Measurements from ENCODE around the gene VSTM2L.

The VSTM2L gene

DNA sequence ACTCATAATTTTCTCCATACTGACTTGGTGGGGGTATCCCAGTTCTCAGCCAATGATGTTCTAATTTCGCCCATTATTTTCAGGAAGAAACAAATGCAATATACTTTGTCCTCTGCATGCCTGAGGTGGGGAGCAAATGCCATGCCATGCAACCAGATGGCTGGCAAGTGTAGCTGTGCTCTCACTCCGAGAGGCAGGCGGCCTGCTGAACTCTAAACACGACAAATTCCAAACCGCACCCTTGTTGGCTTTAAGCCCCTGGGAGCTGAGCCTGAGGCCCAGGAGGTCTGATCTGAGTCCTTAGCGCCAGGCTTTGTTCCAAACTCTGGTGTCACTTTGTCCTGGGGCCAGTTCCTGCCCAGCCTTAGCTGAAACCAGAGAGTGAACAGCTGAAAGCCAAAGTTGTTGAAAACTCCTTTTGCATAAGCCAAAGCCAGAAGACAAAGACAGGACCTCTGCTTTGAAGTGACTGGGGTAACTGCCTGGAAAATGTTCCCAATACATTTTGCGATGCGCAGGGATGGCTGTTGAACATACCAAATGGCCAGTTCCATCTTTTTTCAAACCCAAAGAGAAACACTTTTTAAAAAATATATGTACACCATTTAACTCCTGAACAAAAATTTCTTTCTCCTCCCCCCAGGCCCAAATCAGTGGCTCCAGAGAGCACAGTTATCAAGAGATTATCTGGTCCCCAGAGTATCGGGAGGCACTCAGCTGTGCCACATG is 84.1 kb downstream of the VSTM2L start:
- Histone ChIP-seq H4K20me1 (ENCODE audit: insufficient read depth, low read length) (no peaks in the 10 kb centered on the region), H3K9ac (ENCODE audit: low read length) (no peak overlapping the region), H3K4me2 (ENCODE audit: low read length) (no peak overlapping the region), H2AFZ (ENCODE audit: low read length) (no peak overlapping the region), H3K36me3 (ENCODE audit: insufficient read depth, low read length) (peaks cover 55% of the 10 kb centered on the region), H3K27me3 (ENCODE audit: insufficient read depth, low read length) (no peaks in the 10 kb centered on the region), H3K4me3 (ENCODE audit: low read depth, low read length, poor library complexity, severe bottlenecking) (no peak overlapping the region), H3K9me3 (ENCODE audit: low read length) (no peaks in the 10 kb centered on the region), H3K79me2 (ENCODE audit: insufficient read depth, low read length) (no peaks in the 10 kb centered on the region), H3K4me1 (ENCODE audit: insufficient read depth, low read length, severe bottlenecking) (peaks cover 27% of the 10 kb centered on the region), H3F3A (ENCODE audit: insufficient read depth, low read length) (no peaks in the 10 kb centered on the region), H3K27ac (ENCODE audit: low read depth, low read length, poor library complexity, severe bottlenecking) (no peak overlapping the region), H3K9me2 (ENCODE audit: low read depth, low read length) (no peaks in the 10 kb centered on the region)
- no peak for TF ChIP-seq EZH2 (IDR thresholded peaks at IDR 0.05; ENCODE audit: borderline replicate concordance, low read length)
- TF ChIP-seq, protein P1, sequence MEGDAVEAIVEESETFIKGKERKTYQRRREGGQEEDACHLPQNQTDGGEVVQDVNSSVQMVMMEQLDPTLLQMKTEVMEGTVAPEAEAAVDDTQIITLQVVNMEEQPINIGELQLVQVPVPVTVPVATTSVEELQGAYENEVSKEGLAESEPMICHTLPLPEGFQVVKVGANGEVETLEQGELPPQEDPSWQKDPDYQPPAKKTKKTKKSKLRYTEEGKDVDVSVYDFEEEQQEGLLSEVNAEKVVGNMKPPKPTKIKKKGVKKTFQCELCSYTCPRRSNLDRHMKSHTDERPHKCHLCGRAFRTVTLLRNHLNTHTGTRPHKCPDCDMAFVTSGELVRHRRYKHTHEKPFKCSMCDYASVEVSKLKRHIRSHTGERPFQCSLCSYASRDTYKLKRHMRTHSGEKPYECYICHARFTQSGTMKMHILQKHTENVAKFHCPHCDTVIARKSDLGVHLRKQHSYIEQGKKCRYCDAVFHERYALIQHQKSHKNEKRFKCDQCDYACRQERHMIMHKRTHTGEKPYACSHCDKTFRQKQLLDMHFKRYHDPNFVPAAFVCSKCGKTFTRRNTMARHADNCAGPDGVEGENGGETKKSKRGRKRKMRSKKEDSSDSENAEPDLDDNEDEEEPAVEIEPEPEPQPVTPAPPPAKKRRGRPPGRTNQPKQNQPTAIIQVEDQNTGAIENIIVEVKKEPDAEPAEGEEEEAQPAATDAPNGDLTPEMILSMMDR (IDR thresholded peaks at IDR 0.05; ENCODE audit: low read length) = no peak

DNA sequence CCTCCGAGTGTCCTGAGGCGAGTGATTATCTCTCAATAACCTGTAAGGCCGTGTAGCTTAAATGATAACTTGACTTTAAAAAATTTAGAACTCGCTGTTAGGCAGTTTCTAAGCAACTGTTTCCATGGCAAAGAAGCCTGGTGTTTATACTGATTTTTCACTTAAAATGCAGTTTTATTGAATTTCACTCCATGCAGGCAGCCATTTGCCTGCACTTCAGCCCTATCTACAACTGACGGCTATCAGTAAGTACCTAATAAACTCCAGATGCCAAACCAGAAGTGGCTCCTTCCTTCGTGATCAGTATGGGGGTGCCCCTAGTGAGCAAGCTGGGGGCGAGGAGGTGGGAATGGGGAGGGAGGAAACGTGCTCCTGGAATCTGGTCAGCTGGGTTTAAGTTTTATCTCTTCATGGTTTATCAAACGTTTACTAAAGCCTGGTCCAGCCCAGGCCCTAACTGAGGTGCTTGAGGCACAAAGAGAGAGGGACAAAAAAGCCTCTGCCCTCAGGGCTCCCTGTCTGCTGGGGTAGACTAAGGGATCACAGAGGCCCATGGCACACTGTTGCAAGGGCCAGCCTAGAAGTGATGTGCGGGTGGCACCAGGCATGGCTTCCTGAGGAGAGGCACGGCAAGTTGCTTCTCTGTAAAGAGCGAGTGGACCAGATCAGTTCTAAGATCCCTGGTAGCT is 84.8 kb downstream of the VSTM2L start:
- Histone ChIP-seq H3K9ac (ENCODE audit: low read length) (no peak overlapping the region), H3K27ac (ENCODE audit: low read depth, low read length, poor library complexity, severe bottlenecking) (no peak overlapping the region), H3K4me2 (ENCODE audit: low read length) (no peak overlapping the region), H3K36me3 (ENCODE audit: insufficient read depth, low read length) (peaks cover 50% of the 10 kb centered on the region), H3K4me3 (ENCODE audit: low read depth, low read length, poor library complexity, severe bottlenecking) (no peak overlapping the region), H3K4me1 (ENCODE audit: insufficient read depth, low read length, severe bottlenecking) (peaks cover 27% of the 10 kb centered on the region), H3K9me2 (ENCODE audit: low read depth, low read length) (no peaks in the 10 kb centered on the region), H2AFZ (ENCODE audit: low read length) (no peak overlapping the region), H3K79me2 (ENCODE audit: insufficient read depth, low read length) (no peaks in the 10 kb centered on the region), H4K20me1 (ENCODE audit: insufficient read depth, low read length) (no peaks in the 10 kb centered on the region), H3K9me3 (ENCODE audit: low read length) (no peaks in the 10 kb centered on the region), H3F3A (ENCODE audit: insufficient read depth, low read length) (no peaks in the 10 kb centered on the region), H3K27me3 (ENCODE audit: insufficient read depth, low read length) (no peaks in the 10 kb centered on the region)
- TF ChIP-seq, protein P1 (IDR thresholded peaks at IDR 0.05; ENCODE audit: low read length) = no peak
- TF ChIP-seq EZH2 (IDR thresholded peaks at IDR 0.05; ENCODE audit: borderline replicate concordance, low read length) = no peak

DNA sequence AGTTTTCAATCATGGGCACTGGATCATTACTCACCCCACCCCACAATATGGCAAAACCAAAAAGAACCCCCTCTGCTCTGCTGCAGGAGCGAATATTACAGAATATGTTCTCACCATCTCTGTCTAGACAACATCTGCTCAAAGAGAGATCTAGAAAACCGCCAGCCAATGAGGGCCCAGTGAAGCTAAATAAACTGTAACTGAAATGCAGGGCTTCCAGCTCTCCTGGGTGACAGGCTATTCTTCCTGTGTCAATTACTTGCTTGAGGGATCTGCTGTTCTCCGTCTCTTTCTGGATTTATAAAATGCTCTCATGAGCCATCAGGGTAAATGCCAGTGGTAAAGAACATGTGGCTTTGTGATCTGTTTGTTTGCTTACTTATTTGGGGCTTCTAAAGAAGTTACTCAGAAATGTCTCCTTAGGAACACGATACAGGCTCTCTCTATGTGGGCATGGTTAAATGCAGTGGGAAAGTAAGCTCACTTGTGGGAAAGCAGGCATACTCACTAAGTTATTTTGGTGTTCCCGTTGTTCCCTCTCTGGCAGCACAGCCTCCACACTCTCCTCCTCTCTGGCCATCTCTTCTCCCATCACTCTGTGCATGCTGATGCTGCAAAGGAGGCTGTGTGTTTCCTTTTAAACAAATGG is 85.5 kb downstream of the VSTM2L start:
- Histone ChIP-seq H3K36me3 (ENCODE audit: insufficient read depth, low read length) (peaks cover 45% of the 10 kb centered on the region), H3K4me2 (ENCODE audit: low read length) (no peak overlapping the region), H2AFZ (ENCODE audit: low read length) (no peak overlapping the region), H3K9me2 (ENCODE audit: low read depth, low read length) (no peaks in the 10 kb centered on the region), H3K4me1 (ENCODE audit: insufficient read depth, low read length, severe bottlenecking) (peaks cover 27% of the 10 kb centered on the region), H3F3A (ENCODE audit: insufficient read depth, low read length) (no peaks in the 10 kb centered on the region), H4K20me1 (ENCODE audit: insufficient read depth, low read length) (no peaks in the 10 kb centered on the region), H3K9me3 (ENCODE audit: low read length) (no peaks in the 10 kb centered on the region), H3K79me2 (ENCODE audit: insufficient read depth, low read length) (no peaks in the 10 kb centered on the region), H3K4me3 (ENCODE audit: low read depth, low read length, poor library complexity, severe bottlenecking) (no peak overlapping the region), H3K9ac (ENCODE audit: low read length) (no peak overlapping the region), H3K27me3 (ENCODE audit: insufficient read depth, low read length) (no peaks in the 10 kb centered on the region), H3K27ac (ENCODE audit: low read depth, low read length, poor library complexity, severe bottlenecking) (no peak overlapping the region)
- TF ChIP-seq, protein P1 (IDR thresholded peaks at IDR 0.05; ENCODE audit: low read length) = no peak
- TF ChIP-seq EZH2 (IDR thresholded peaks at IDR 0.05; ENCODE audit: borderline replicate concordance, low read length) = no peak

All from OCI-LY1 (cell line).